Keratinocyte (primary cell): Measurements from ENCODE around the gene UPK3A.

Source experiments
- CTCF ChIP-seq, 3 experiments: IDR thresholded peaks in 1 of 3; conservative IDR thresholded peaks in 1 of 3; optimal IDR thresholded peaks in 1 of 3; 2 replicates in 2 of 3; 3 replicates in 1 of 3; pipeline versions ENCODE3 to v1.5.1; 2011; ENCODE audit warnings: low read length in 3 of 3, mild to moderate bottlenecking in 3 of 3, moderate library complexity in 2 of 3, control low read depth in 1 of 3, inconsistent platforms in 1 of 3; ENCODE audit not compliant: insufficient read depth in 2 of 3; ENCODE audit errors: extremely low read depth in 1 of 3
- EZH2 ChIP-seq: IDR thresholded peaks from one replicate; pipeline ENCODE4 v1.6.1; 2012; ENCODE audit warnings: inconsistent platforms, mild to moderate bottlenecking, low read length, moderate library complexity

- TF ChIP-seq EZH2 (no peak), CTCF (optimal IDR thresholded peaks at IDR 0.05 in 1 of 3, IDR thresholded peaks at IDR 0.05 in 1 of 3, conservative IDR thresholded peaks at IDR 0.05 in 1 of 3; ENCODE audit: extremely low read depth in 1 of 3, insufficient read depth in 2 of 3, low read length in 3 of 3) (no peak)
Measured at GRCh38 chr22:45261407-45262088, 23.2 kb upstream of the UPK3A start.
